Suprapubic skin (tissue), 4 donors: Measurements from ENCODE around the gene THEM4. TPM values are rescaled to one million over a fixed set of nuclear protein-coding genes. Genes with fewer than 3 reads are reported as not detected.
A peak's percentile ranks its signal among the peaks of the same experiment; 100 is the strongest.

Experiments
- DNase-seq, 2 donors: peaks; one replicate each; pipeline ENCODE4 v3.0.0-alpha.2; 2019; ENCODE audit warnings: low spot score in 2 of 2
- H3K27ac ChIP-seq: fragments of 200-600 bp; sonication (generic); one replicate; pipeline ENCODE4 v1.5.1; 2019
- H3K27me3 ChIP-seq: fragments of 200-600 bp; sonication (generic); one replicate; pipeline ENCODE4 v1.5.1; 2019
- H3K36me3 ChIP-seq: fragments of 200-600 bp; sonication (generic); one replicate; pipeline ENCODE4 v1.5.1; 2019
- H3K4me1 ChIP-seq: fragments of 200-600 bp; sonication (generic); one replicate; pipeline ENCODE4 v1.5.1; 2019
- H3K4me3 ChIP-seq: fragments of 200-600 bp; sonication (generic); one replicate; pipeline ENCODE4 v1.5.1; 2019; ENCODE audit warnings: mild to moderate bottlenecking
- H3K9me3 ChIP-seq: fragments of 200-600 bp; sonication (generic); one replicate; pipeline ENCODE4 v1.5.1; 2019
- CTCF ChIP-seq, 2 donors: fragments of 200-600 bp in 1 of 2; fragments of 450-650 bp in 1 of 2; sonication (generic) in 1 of 2; IDR thresholded peaks; one replicate each; pipeline ENCODE4 v1.5.1; 2016 to 2019; ENCODE audit warnings: antibody characterized with exemption in 2 of 2, mild to moderate bottlenecking in 1 of 2, moderate library complexity in 1 of 2
- EP300 ChIP-seq: sonication (generic); formaldehyde crosslinking; IDR thresholded peaks from one replicate; pipeline ENCODE4 v1.6.1; 2017; ENCODE audit warnings: antibody characterized with exemption
- POLR2A ChIP-seq, 2 donors: fragments of 450-650 bp; IDR thresholded peaks; one replicate each; pipeline ENCODE4 v1.6.1; 2017; ENCODE audit warnings: antibody characterized with exemption in 2 of 2, mild to moderate bottlenecking in 2 of 2, moderate library complexity in 2 of 2
- POLR2AphosphoS5 ChIP-seq, 3 donors: sonication (generic); formaldehyde crosslinking; IDR thresholded peaks; one replicate each; pipeline ENCODE4 v1.6.1; 2017; ENCODE audit warnings: antibody characterized with exemption in 3 of 3
- WGBS: methylation state at CpG from one replicate; pipeline ENCODE4 v1.1.5; 2018; 5-methylcytosine and 5-hydroxymethylcytosine counted together
- total RNA-seq, 4 donors: library from RNA; depleted of rRNA; stranded (reverse); fragments of >200 nt; gene quantifications; one replicate each; pipeline ENCODE4 v1.1.0, GENCODE V29; 2016

THEM4 gene
- total RNA-seq, 4 donors from 2014 or later, result 6.7 to 31.5 (median 8.9) TPM

GRCh38 chr1:151833172-151833900, 76.0 kb downstream of the THEM4 start:
- no peaks in the 10 kb centered on the region for H3K36me3 ChIP-seq
- WGBS, result 72% methylated on average over 7 of the region's 8 CpGs
- no peak overlapping the region for H3K4me3 ChIP-seq
- H3K4me1 ChIP-seq, result peaks cover 81% of the 10 kb centered on the region
- H3K9me3 ChIP-seq, result no peaks in the 10 kb centered on the region
- TF ChIP-seq CTCF (IDR thresholded peaks at IDR 0.05) (no peak), POLR2AphosphoS5 (IDR thresholded peaks at IDR 0.05) (no peak), POLR2A (IDR thresholded peaks at IDR 0.05) (no peak), EP300 (no peak)
- no peak for DNase-seq
- H3K27me3 ChIP-seq, result peaks cover under 1% of the 10 kb centered on the region
- H3K27ac ChIP-seq, result peak overlapping the region; percentile 82

DNA sequence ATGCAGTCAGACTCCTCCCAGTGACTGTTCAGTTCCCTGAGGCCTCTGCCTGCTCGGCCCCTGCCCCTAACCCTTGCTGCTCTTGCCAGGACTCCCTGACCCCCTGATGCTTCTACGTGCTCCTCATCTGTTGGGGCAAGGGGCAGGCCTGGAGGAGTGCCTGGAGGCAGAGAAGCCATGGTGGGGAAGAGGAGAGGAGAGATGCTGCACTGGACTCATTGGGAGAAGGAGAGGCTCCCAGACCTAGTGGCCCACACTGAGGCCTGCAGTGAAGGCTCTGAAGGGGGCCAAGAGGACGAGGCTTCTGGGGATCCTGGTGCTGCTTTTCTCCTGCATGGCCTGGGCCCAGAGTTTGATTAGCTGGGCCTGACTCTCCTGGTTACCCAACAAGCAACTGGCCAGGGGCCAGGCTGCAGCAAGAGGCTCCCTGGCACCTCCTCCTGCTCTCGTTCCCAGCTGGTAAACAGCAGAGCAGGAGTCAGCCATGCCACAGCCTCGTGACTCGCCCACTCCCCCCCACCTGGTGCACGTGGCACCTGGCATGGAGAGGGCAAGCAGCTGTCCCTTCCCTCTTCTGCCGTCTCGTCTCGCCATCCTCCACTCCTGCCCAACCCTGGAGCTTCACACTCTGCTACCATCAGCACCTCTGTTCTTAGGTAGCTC, 76.9 kb downstream of the THEM4 start:
- DNase-seq, result peak in 1 of 2 donors; percentile 83
- Histone ChIP-seq H3K9me3 (no peaks in the 10 kb centered on the region), H3K4me3 (no peak overlapping the region), H3K36me3 (no peaks in the 10 kb centered on the region), H3K27me3 (no peaks in the 10 kb centered on the region), H3K27ac (peak overlapping the region; percentile 82), H3K4me1 (peaks cover 79% of the 10 kb centered on the region)
- WGBS, result 55% methylated on average over 9 of the region's 10 CpGs
- TF ChIP-seq POLR2AphosphoS5 (IDR thresholded peaks at IDR 0.05) (peak in 1 of 3 donors; percentile 15), POLR2A (IDR thresholded peaks at IDR 0.05) (no peak)

DNA sequence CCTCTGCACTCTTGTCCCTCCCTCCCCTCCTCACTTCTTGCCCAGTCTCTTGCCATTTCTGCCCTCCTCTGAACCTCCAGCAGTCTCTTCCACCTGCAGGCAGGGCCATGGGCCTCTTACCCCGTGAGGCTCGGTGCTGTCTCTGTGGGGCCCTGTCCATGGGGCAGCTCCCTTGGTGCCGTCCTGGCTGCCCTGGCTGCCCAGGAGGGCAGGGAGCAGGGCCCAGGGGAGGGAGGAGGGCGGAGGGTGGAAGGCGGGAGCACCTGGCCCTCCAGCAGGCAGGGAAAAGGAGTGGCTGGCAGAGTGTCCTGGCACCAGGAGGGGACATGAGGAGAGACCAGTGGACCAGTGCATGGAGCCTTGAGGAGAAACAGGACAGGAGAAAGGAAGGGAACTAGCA, 77.7 kb downstream of the THEM4 start, which contains the start of gene RORC:
Gene RORC (minus strand): TSS at position 198 of the 400 bp plus-strand sequence. CDS start 38 bp downstream, at position 160.
- Histone ChIP-seq H3K9me3 (no peaks in the 10 kb centered on the region), H3K27me3 (no peaks in the 10 kb centered on the region), H3K36me3 (no peaks in the 10 kb centered on the region), H3K4me1 (peaks cover 72% of the 10 kb centered on the region), H3K4me3 (peak within 1 kb of the TSS; percentile 51), H3K27ac (peak within 1 kb of the TSS; percentile 82)
- WGBS, result 43% methylated on average over 5 of the region's 5 CpGs
- TF ChIP-seq POLR2A (IDR thresholded peaks at IDR 0.05) (no peak), POLR2AphosphoS5 (IDR thresholded peaks at IDR 0.05) (no peak), CTCF (IDR thresholded peaks at IDR 0.05) (no peak), EP300 (no peak)
- no peak for DNase-seq

DNA sequence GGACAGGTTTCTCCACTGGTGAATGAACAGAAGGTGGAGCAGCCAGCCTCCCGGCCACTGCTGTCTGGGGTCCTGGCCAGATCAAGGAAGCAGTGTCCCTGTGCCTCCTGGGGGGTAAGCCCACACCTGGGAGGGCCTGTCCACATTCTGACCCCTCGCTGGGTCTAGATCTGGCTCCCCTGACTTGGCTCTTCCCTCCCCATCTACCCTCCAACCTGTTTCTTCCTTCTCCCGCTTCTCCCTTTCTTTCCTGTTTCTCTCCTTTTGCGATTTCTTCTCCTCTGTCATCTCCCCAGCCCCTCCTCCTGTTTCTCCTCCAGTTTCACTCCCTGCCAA, 78.1 kb downstream of the THEM4 start:
- DNase-seq, result no peak
- Histone ChIP-seq H3K4me1 (peaks cover 70% of the 10 kb centered on the region), H3K27ac (peak overlapping the region; percentile 82), H3K27me3 (no peaks in the 10 kb centered on the region), H3K9me3 (no peaks in the 10 kb centered on the region), H3K36me3 (no peaks in the 10 kb centered on the region), H3K4me3 (peak overlapping the region; percentile 51)
- TF ChIP-seq CTCF (IDR thresholded peaks at IDR 0.05), result no peak
- TF ChIP-seq EP300, result no peak
- no peak for TF ChIP-seq POLR2A (IDR thresholded peaks at IDR 0.05)
- TF ChIP-seq POLR2AphosphoS5 (IDR thresholded peaks at IDR 0.05), result no peak
- 53% methylated on average over 3 of the region's 4 CpGs for WGBS

- peak overlapping the region; percentile 49 for H3K27ac ChIP-seq
- peak overlapping the region; percentile 51 for H3K4me3 ChIP-seq
- WGBS, result 65% methylated on average over 6 of the region's 6 CpGs
- peaks cover 3% of the 10 kb centered on the region for H3K36me3 ChIP-seq
- peaks cover 66% of the 10 kb centered on the region for H3K4me1 ChIP-seq
- DNase-seq, result no peak
- TF ChIP-seq CTCF (IDR thresholded peaks at IDR 0.05), result no peak
- no peak for TF ChIP-seq POLR2AphosphoS5 (IDR thresholded peaks at IDR 0.05)
- no peak for TF ChIP-seq POLR2A (IDR thresholded peaks at IDR 0.05)
- no peak for TF ChIP-seq EP300
- no peaks in the 10 kb centered on the region for H3K27me3 ChIP-seq
- no peaks in the 10 kb centered on the region for H3K9me3 ChIP-seq
Observed at GRCh38 chr1:151830055-151830454, 79.3 kb downstream of the THEM4 start.
